GM12872 (cell line): ENCODE results near the gene HIF3A.

Source experiments
- TF ChIP-seq, protein P1 (sequence below): IDR thresholded peaks from 3 replicates; pipeline ENCODE4 v1.5.1; 2011; ENCODE audit warnings: low read depth, mild to moderate bottlenecking, low read length, moderate library complexity; ENCODE audit not compliant: insufficient read depth

Gene HIF3A

DNA sequence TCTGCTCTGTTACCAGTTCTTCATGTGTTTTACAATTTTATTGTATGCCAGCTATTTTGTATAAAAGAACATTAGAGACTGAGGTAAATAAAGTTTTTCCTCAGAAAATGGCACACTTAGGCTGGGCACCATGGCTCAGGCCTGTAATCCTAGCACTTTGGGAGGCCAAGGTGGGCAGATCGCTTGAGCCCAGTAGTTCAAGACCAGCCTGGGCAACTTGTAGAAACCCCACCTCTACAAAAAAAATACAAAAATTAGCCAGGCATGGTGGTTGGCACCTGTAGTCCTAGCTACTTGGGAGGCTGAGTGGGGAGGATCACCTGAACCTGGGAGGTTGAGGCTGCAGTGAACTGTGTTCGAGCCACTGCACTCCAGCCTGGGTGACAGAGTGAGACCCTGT, 84.5 kb downstream of the HIF3A start:
- TF ChIP-seq, protein P1, sequence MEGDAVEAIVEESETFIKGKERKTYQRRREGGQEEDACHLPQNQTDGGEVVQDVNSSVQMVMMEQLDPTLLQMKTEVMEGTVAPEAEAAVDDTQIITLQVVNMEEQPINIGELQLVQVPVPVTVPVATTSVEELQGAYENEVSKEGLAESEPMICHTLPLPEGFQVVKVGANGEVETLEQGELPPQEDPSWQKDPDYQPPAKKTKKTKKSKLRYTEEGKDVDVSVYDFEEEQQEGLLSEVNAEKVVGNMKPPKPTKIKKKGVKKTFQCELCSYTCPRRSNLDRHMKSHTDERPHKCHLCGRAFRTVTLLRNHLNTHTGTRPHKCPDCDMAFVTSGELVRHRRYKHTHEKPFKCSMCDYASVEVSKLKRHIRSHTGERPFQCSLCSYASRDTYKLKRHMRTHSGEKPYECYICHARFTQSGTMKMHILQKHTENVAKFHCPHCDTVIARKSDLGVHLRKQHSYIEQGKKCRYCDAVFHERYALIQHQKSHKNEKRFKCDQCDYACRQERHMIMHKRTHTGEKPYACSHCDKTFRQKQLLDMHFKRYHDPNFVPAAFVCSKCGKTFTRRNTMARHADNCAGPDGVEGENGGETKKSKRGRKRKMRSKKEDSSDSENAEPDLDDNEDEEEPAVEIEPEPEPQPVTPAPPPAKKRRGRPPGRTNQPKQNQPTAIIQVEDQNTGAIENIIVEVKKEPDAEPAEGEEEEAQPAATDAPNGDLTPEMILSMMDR: no peak

DNA sequence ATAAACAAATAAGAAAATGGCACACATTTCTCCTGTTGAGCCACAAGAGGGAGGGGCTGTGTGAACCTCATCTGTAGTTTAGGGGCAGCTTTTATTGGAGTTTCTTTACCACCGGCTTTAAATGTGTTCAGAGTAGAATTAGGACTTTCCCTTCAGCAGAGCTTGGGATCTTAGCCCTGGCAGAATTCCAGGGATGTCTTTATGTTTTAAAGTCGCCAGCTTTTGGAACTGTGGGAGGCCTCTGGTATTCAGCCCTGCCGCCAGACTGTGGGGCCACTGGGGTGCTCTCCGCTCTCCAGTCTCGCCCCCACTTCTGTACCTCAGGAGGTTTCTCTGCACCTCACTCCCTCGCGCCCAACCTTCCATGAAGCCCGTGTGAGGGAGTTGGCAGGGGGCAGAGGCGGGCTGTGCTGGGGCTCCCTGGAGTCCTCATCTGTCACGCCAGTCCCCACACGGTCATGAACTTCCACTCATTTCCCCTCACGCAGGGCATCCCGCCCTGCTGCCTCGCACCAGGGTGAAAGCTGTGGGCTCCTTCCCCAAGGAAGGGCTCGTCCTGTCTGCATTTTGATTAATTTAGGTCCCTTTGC, 85.0 kb downstream of the HIF3A start:
- TF ChIP-seq, protein P1: no peak

DNA sequence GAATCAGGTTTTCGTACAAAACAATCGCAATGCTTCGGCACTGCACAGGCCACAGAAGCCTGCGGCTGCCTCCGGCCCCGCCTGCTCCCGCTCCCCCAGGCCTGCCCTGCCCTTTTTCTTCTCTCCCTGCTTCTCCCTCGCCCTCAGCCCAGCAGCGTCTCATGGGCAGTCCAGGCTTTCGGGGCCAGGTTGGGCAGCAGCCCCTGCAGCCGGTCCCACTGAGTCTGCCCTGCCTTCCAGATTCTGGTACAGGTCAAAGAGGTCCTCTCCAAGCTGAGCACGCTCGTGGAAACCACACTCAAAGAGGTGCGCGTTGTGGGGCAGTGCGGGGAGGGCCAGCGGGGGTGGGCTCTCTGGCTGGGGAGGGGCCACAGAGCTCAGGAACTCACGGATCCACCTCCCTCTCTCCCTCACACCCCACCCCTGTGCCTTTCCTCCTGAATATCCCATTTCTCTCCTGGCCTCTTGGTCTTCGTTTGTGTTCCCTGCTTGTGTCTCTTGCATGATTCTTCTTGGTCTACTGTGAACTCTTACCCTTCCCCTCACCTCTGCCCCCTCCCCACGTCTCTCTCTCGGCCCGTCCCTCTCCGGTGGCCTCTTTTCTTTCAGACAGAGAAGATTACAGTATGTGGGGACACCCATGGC, 86.5 kb downstream of the HIF3A start:
- TF ChIP-seq, protein P1: no peak

DNA sequence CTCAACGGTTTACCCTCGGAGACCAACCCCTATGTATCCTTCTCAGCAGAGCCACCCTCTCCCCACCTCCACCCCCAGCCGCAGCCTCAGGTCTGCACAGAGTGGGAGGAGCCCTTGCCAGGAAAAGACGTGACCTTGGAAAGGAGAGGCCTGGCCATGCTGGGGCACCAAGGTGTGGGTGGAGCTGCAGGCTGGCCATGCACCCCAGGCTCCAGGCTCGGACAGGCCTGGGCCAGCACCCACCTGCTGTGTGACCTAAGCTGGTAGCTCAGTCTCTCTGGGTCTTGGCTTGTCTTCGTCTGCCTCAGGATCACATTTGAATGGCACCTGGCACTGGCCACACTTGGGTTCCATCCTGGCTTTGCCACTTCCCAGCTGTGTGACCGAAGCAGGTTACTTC, 87.0 kb downstream of the HIF3A start:
- TF ChIP-seq, protein P1: no peak

DNA sequence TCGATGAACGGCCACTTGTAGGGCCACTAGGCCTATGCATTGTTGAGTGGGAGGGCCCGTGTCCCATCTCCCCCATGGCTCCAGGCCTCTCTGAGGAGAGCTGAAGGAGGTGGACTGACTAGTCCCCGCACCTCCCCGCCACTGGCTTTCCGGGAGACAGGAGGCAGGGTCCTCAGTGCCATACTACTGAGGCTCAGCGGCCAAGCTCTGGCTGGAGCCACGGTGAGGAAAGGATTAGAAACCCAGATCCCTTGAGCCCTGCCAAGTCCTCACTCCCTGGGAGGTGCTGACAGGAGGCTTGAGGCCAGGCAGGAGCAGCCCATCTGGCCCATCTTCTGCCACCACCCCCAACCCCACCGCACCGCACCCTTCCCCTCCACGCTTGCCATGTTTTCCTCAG, 87.6 kb downstream of the HIF3A start:
- TF ChIP-seq, protein P1: no peak

DNA sequence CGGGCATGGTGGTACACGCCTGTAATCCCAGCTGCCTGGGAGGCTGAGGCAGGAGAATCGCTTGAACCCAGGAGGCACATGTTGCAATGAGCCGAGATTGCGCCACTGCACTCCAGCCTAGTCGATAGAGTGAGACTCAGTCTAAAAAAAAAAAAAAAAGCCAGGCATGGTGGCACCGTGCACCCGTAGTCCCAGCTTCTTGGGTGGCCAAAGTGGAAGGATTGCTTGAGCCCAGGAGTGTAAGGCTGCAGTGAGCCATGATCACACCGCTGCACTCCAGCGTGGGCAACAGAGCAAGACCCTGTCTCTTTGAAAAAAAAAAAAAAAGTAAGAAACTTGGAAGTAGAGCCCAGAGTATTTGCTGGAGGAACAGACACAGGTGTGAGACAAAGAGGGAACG, 88.8 kb downstream of the HIF3A start:
- TF ChIP-seq, protein P1: no peak

DNA sequence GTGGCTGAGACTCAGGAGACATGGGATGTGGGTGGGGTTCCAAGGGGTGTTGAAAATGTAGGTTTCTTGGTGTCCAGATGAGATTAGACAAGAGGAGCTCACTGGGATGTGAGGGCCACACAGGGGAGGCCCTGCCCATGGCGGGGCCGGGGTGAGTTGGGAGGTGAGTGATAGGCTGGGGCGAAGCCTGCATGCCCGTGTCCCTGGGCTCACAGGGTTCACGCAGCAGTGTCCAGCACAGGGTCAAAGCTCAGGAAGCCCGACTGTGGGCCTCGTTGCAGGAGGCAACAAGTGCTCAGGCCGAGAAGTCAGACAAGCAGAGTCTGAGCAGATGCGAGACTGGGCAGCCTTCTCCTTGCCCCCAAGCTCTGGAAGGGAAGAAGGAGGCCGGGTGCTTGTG, 89.3 kb downstream of the HIF3A start:
- TF ChIP-seq, protein P1: no peak
